Ovary (tissue), 9 donors: ENCODE measurements around the gene GPR156. TPM values are rescaled to one million over a fixed set of nuclear protein-coding genes. Genes with fewer than 3 reads are reported as not detected.

Source experiments
- DNase-seq, 5 donors: peaks; one replicate each; pipeline ENCODE4 v3.0.0-alpha.2; 2019 to 2020
- H3K27ac ChIP-seq, 2 donors: fragments of 200-600 bp; one replicate each; pipeline versions ENCODE4 v1.5.1 to v1.8.0; 2019 to 2022
- H3K27me3 ChIP-seq: fragments of 200-600 bp; one replicate; pipeline ENCODE4 v1.8.0; 2022
- H3K36me3 ChIP-seq: fragments of 200-600 bp; sonication (generic); one replicate; pipeline ENCODE4 v1.5.1; 2019
- H3K4me1 ChIP-seq: one replicate; pipeline ENCODE4 v1.8.1; 2013; ENCODE audit warnings: mild to moderate bottlenecking, moderate library complexity; ENCODE audit not compliant: insufficient read depth
- H3K4me3 ChIP-seq: fragments of 200-600 bp; sonication (generic); one replicate; pipeline ENCODE4 v1.5.1; 2017
- H3K9me3 ChIP-seq, 2 donors: fragments of 200-600 bp in 1 of 2; sonication (generic) in 1 of 2; one replicate each; pipeline versions ENCODE4 v1.5.1 to v1.8.1; 2013 to 2019; ENCODE audit warnings: mild to moderate bottlenecking in 1 of 2, moderate library complexity in 1 of 2
- CTCF ChIP-seq, 3 donors: fragments of 450-650 bp in 2 of 3; fragments of 200-600 bp in 1 of 3; IDR thresholded peaks; one replicate each; pipeline versions ENCODE4 v1.5.1 to v1.8.0; 2016 to 2022; ENCODE audit warnings: antibody characterized with exemption in 3 of 3, mild to moderate bottlenecking in 1 of 3
- EP300 ChIP-seq: sonication (generic); formaldehyde crosslinking; IDR thresholded peaks from one replicate; pipeline ENCODE4 v1.6.1; 2017; ENCODE audit warnings: antibody characterized with exemption
- POLR2A ChIP-seq: fragments of 450-650 bp; IDR thresholded peaks from one replicate; pipeline ENCODE4 v1.6.1; 2017; ENCODE audit warnings: antibody characterized with exemption, mild to moderate bottlenecking, moderate library complexity
- WGBS, 3 donors: extraction: QIAGEN DNeasy Blood & Tissue Kit in 1 of 3; methylation state at CpG; one replicate each; pipeline versions ENCODE4 v1.1.5 to v1.1.7; 2013 to 2017; 5-methylcytosine and 5-hydroxymethylcytosine counted together
- intact Hi-C, 4 donors: fragments of 100-400 bp; cut with DNase I; formaldehyde crosslinking; loops; one replicate each; pipeline versions ENCODE4 v1.11.0 to v1.15.1; 2022 to 2023
- polyA plus RNA-seq, 2 donors: library from polyadenylated mRNA; stranded (reverse); fragments of 200-250 nt in 1 of 2; fragments of 350-450 nt in 1 of 2; fragmentation: Illumina TruSeq in 1 of 2; extraction: RNeasy Lipid Tissue Mini Kit (QIAGEN cat#74804) in 1 of 2; gene quantifications; one replicate each; pipeline ENCODE4 v1.2.3, GENCODE V29; 2013 to 2014
- total RNA-seq, 7 donors: library from RNA; depleted of rRNA in 2 of 7; stranded (reverse); fragments of >200 nt in 2 of 7; fragmentation: NEBNext Ultra II Directional in 3 of 7; extraction: Animal tissue kit (Norgen Biotek cat#: 25700) in 3 of 7; gene quantifications; one replicate each; pipeline versions ENCODE4 v1.1.0 to v1.2.4, GENCODE V29; 2016 to 2023
- donor health status: DM: no; HTN: no; CAD: no; lungs with moderate emphysema.
- donor health status: DM: no; HTN: no; CAD: no.
- donor health status: Bipolar disorder and iron deficiency.
- donor health status: DM: yes; HTN: yes; CAD: no.
- donor health status: DM: no; HTN: no; CAD: no.
- donor health status: DM: yes; HTN: yes; CAD: no.

The GPR156 gene
- total and polyA plus RNA-seq, 9 donors, result 0.24 to 3.5 (median 1.4) TPM

- no peaks in the 10 kb centered on the region for H3K27me3 ChIP-seq
- intact Hi-C loops, result loop anchor here in 1 of 4 donors (10.0 kb wide), 1 partner anchor 287 kb away; no protein-coding TSS in a partner anchor
- no peak overlapping the region for H3K4me3 ChIP-seq
- H3K27ac ChIP-seq, result no peak overlapping the region
- no peaks in the 10 kb centered on the region for H3K4me1 ChIP-seq
- 92 to 100% (median 96%) methylated on average over 1 of the region's 1 CpG for WGBS, 3 donors
- H3K36me3 ChIP-seq, result no peaks in the 10 kb centered on the region
- TF ChIP-seq CTCF (IDR thresholded peaks at IDR 0.05) (no peak), EP300 (no peak), POLR2A (no peak)
- no peak for DNase-seq
- H3K9me3 ChIP-seq, result no peaks in the 10 kb centered on the region
Measured at GRCh38 chr3:120192159-120192558, 92.9 kb downstream of the GPR156 start.

GRCh38 chr3:120182613-120183511 lies 102.2 kb downstream of the GPR156 start:
- intact Hi-C loops, result no loop called here
- no peaks in the 10 kb centered on the region for H3K9me3 ChIP-seq
- H3K27me3 ChIP-seq, result no peaks in the 10 kb centered on the region
- DNase-seq, result no peak
- WGBS, 3 donors, result 83 to 92% (median 84%) methylated on average over 7 of the region's 7 CpGs
- TF ChIP-seq POLR2A, result no peak
- no peak for TF ChIP-seq CTCF (IDR thresholded peaks at IDR 0.05)
- TF ChIP-seq EP300, result no peak
- H3K36me3 ChIP-seq, result no peaks in the 10 kb centered on the region
- H3K27ac ChIP-seq, result no peak overlapping the region
- no peak overlapping the region for H3K4me3 ChIP-seq
- H3K4me1 ChIP-seq, result no peaks in the 10 kb centered on the region

GRCh38 chr3:120181632-120182031 lies 103.4 kb downstream of the GPR156 start:
- 95 to 100% (median 96%) methylated on average over 1 of the region's 1 CpG for WGBS, 3 donors
- intact Hi-C loops, result no loop called here
- H3K36me3 ChIP-seq, result no peaks in the 10 kb centered on the region

More at GRCh38 chr3:120181632-120182031, 103.4 kb downstream of the GPR156 start:
- TF ChIP-seq CTCF (IDR thresholded peaks at IDR 0.05) (no peak), EP300 (no peak), POLR2A (no peak)
- H3K9me3 ChIP-seq, result no peaks in the 10 kb centered on the region
- no peak overlapping the region for H3K4me3 ChIP-seq
- DNase-seq, result no peak
- H3K4me1 ChIP-seq, result no peaks in the 10 kb centered on the region
- no peaks in the 10 kb centered on the region for H3K27me3 ChIP-seq
- H3K27ac ChIP-seq, result no peak overlapping the region
